Activated naive CD4-positive, alpha-beta T cell treated with anti-CD3 and anti-CD28 coated beads, Interleukin-2, amount 10 ng/mL, durations not matched to agents 7 days and 5 days (primary cell): ENCODE measurements around the gene PTBP3.

Experiments
- CTCF ChIA-PET: fragments of 350-600 bp; sonication (Branson Sonifier 250); formaldehyde crosslinking; loops from one replicate; lab custom pipeline; 2021; ENCODE audit warnings: antibody characterized with exemption; lab: Charles Lee
- DNase-seq: peaks from one replicate; pipeline ENCODE4 v3.0.0-alpha.2; 2020
- H3K27ac Mint-ChIP-seq: one replicate; pipeline ENCODE4 v1.8.0; 2021; ENCODE audit warnings: mild to moderate bottlenecking, moderate library complexity, mixed read lengths
- H3K27me3 Mint-ChIP-seq: one replicate; pipeline ENCODE4 v1.8.0; 2021; ENCODE audit warnings: mild to moderate bottlenecking, mixed read lengths
- H3K36me3 Mint-ChIP-seq: one replicate; pipeline ENCODE4 v1.8.0; 2021; ENCODE audit warnings: mixed read lengths
- H3K4me1 Mint-ChIP-seq: one replicate; pipeline ENCODE4 v1.8.0; 2021; ENCODE audit warnings: mixed read lengths
- H3K4me3 Mint-ChIP-seq: one replicate; pipeline ENCODE4 v1.8.0; 2021; ENCODE audit warnings: mild to moderate bottlenecking, moderate library complexity, mixed read lengths
- H3K9me3 Mint-ChIP-seq: one replicate; pipeline ENCODE4 v1.8.0; 2021; ENCODE audit warnings: mixed read lengths

Gene PTBP3

DNA sequence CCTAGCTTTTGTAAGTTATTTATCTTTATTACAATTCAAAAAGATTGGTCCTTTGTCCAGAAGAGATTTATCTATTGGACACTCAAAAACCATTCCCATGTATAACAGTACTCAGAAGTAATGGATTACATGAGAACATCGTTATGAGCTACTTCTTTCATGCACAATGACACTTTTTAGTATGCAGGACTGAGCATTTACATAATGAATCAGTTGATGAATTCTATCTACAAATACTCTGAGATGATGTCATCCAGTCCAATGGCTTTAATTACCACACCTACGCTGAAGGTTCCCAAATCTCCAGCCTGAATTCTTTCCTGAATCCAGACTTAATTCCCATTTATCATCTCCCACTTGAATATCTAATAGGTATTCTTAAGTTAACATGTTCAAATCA lies 75.3 kb downstream of the PTBP3 start:
- CTCF ChIA-PET, result no interaction called here
- Mint-ChIP-seq H3K27ac (peak overlapping the region; percentile 3), H3K4me3 (no peak overlapping the region), H3K9me3 (no peaks in the 10 kb centered on the region), H3K36me3 (peaks cover 44% of the 10 kb centered on the region), H3K4me1 (no peaks in the 10 kb centered on the region), H3K27me3 (no peaks in the 10 kb centered on the region)
- no peak for DNase-seq

- CTCF ChIA-PET, result no interaction called here
- Mint-ChIP-seq H3K27me3 (no peaks in the 10 kb centered on the region), H3K27ac (no peak overlapping the region), H3K9me3 (no peaks in the 10 kb centered on the region), H3K4me1 (peaks cover 8% of the 10 kb centered on the region), H3K36me3 (peaks cover 40% of the 10 kb centered on the region), H3K4me3 (no peak overlapping the region)
- no peak for DNase-seq
Observed at GRCh38 chr9:112252194-112252593, 81.2 kb downstream of the PTBP3 start.

DNA sequence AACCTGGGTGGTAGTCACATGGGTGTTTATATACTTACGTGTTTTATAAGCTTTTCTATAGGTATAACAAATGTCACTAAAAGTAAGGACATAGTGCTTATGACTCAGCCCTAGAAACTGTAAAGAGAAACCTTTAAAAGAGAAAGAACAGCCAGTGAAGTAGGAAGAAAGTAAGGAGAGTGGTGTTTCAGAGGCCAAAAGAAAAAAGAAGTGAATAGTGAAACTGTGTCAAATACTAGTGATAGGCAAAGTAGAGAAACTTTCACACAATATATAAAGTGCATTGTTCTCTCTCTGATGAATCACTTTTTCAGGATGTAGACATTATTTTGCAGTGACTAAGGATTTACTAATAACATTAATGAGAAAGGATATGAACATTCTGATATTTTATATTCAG lies 84.1 kb downstream of the PTBP3 start:
- Mint-ChIP-seq H3K36me3 (peaks cover 49% of the 10 kb centered on the region), H3K27me3 (no peaks in the 10 kb centered on the region), H3K9me3 (no peaks in the 10 kb centered on the region), H3K27ac (no peak overlapping the region), H3K4me3 (no peak overlapping the region), H3K4me1 (peaks cover 8% of the 10 kb centered on the region)
- CTCF ChIA-PET, result no interaction called here
- DNase-seq, result no peak

DNA sequence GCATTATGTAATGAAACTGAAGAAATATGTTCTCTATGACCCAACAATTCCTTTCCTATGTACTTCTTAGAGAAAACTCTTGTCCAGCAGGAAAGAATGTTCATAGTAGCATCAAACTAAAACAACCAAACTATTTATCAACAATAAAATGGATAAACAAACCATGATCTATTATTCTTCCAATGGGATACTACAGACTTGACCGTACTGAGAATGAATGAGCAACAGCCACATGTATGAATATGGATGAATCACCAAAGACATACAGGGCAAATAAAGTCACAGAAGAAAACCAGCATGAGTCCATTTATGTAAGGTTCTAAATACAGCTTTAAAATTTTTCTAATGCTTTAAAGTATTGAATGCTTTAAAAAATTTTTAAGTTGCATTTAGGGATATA lies 84.7 kb downstream of the PTBP3 start:
- H3K36me3 Mint-ChIP-seq, result peaks cover 47% of the 10 kb centered on the region

GRCh38 chr9:112247090-112247489 lies 86.3 kb downstream of the PTBP3 start:
- no peak for DNase-seq
- peaks cover 8% of the 10 kb centered on the region for H3K4me1 Mint-ChIP-seq
- no peak overlapping the region for H3K27ac Mint-ChIP-seq
- H3K36me3 Mint-ChIP-seq, result peaks cover 42% of the 10 kb centered on the region
- CTCF ChIA-PET, result interaction anchor here (0.7 kb wide), 1 partner anchor 13 kb away, joined by 3 read pairs; no protein-coding TSS in a partner anchor
- no peak overlapping the region for H3K4me3 Mint-ChIP-seq
- no peaks in the 10 kb centered on the region for H3K27me3 Mint-ChIP-seq
- no peaks in the 10 kb centered on the region for H3K9me3 Mint-ChIP-seq

More for the DNA sequence above, 84.7 kb downstream of the PTBP3 start:
- no peaks in the 10 kb centered on the region for H3K27me3 Mint-ChIP-seq
- no peak for DNase-seq
- CTCF ChIA-PET, result no interaction called here
- H3K4me3 Mint-ChIP-seq, result no peak overlapping the region
- H3K9me3 Mint-ChIP-seq, result no peaks in the 10 kb centered on the region
- peaks cover 8% of the 10 kb centered on the region for H3K4me1 Mint-ChIP-seq
- H3K27ac Mint-ChIP-seq, result no peak overlapping the region

GRCh38 chr9:112245126-112245525 lies 88.3 kb downstream of the PTBP3 start:
- H3K4me3 Mint-ChIP-seq, result no peak overlapping the region
- no peak for DNase-seq
- H3K4me1 Mint-ChIP-seq, result peaks cover 8% of the 10 kb centered on the region
- no peaks in the 10 kb centered on the region for H3K27me3 Mint-ChIP-seq
- no peaks in the 10 kb centered on the region for H3K9me3 Mint-ChIP-seq
- H3K36me3 Mint-ChIP-seq, result peaks cover 38% of the 10 kb centered on the region
- CTCF ChIA-PET, result no interaction called here
- H3K27ac Mint-ChIP-seq, result no peak overlapping the region

- no peak overlapping the region for H3K4me3 Mint-ChIP-seq
- no peaks in the 10 kb centered on the region for H3K27me3 Mint-ChIP-seq
- no peaks in the 10 kb centered on the region for H3K4me1 Mint-ChIP-seq
- CTCF ChIA-PET, result no interaction called here
- peaks cover 34% of the 10 kb centered on the region for H3K36me3 Mint-ChIP-seq
- H3K27ac Mint-ChIP-seq, result no peak overlapping the region
- H3K9me3 Mint-ChIP-seq, result no peaks in the 10 kb centered on the region
- DNase-seq, result no peak
Observed at GRCh38 chr9:112242147-112242804, 91.1 kb downstream of the PTBP3 start.

DNA sequence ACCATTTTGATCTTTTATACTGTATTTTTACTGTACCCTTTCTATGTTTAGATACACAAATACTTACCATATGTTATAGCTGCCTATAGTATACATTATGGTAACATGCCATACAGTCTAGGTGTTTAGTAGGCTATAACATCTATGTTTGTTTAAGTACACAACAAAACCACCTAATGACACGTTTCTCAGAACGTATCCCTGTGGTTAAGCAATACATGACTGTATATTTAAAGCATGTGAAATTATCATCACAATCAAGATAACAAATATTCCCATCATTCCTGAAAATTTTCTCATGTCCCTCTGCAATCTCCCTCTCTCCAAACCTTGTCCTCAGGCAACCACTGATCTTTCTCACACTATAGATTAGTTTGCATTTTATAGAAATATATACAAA lies 91.9 kb downstream of the PTBP3 start:
- Mint-ChIP-seq H3K4me1 (no peaks in the 10 kb centered on the region), H3K36me3 (peaks cover 27% of the 10 kb centered on the region), H3K27ac (no peak overlapping the region), H3K4me3 (no peak overlapping the region), H3K9me3 (no peaks in the 10 kb centered on the region), H3K27me3 (no peaks in the 10 kb centered on the region)
- no peak for DNase-seq
- CTCF ChIA-PET, result interaction anchor here (1.0 kb wide), 1 partner anchor 148 kb away, joined by 5 read pairs; no protein-coding TSS in a partner anchor

GRCh38 chr9:112239708-112240107 lies 93.7 kb downstream of the PTBP3 start:
- Mint-ChIP-seq H3K27ac (no peak overlapping the region), H3K4me1 (no peaks in the 10 kb centered on the region), H3K9me3 (no peaks in the 10 kb centered on the region), H3K27me3 (no peaks in the 10 kb centered on the region), H3K36me3 (peaks cover 18% of the 10 kb centered on the region), H3K4me3 (no peak overlapping the region)
- DNase-seq, result no peak
- CTCF ChIA-PET, result no interaction called here

GRCh38 chr9:112239284-112239683 lies 94.1 kb downstream of the PTBP3 start:
- Mint-ChIP-seq H3K36me3 (peaks cover 17% of the 10 kb centered on the region), H3K27ac (no peak overlapping the region), H3K4me3 (no peak overlapping the region), H3K9me3 (no peaks in the 10 kb centered on the region), H3K27me3 (no peaks in the 10 kb centered on the region), H3K4me1 (peaks cover under 1% of the 10 kb centered on the region)
- no peak for DNase-seq
- CTCF ChIA-PET, result no interaction called here

- H3K4me3 Mint-ChIP-seq, result no peak overlapping the region
- no peaks in the 10 kb centered on the region for H3K27me3 Mint-ChIP-seq
- no peak overlapping the region for H3K27ac Mint-ChIP-seq
- peaks cover 25% of the 10 kb centered on the region for H3K36me3 Mint-ChIP-seq
- no peaks in the 10 kb centered on the region for H3K9me3 Mint-ChIP-seq
- CTCF ChIA-PET, result no interaction called here
- DNase-seq, result no peak
- peaks cover 9% of the 10 kb centered on the region for H3K4me1 Mint-ChIP-seq
Observed at GRCh38 chr9:112234779-112235178, 98.6 kb downstream of the PTBP3 start.

DNA sequence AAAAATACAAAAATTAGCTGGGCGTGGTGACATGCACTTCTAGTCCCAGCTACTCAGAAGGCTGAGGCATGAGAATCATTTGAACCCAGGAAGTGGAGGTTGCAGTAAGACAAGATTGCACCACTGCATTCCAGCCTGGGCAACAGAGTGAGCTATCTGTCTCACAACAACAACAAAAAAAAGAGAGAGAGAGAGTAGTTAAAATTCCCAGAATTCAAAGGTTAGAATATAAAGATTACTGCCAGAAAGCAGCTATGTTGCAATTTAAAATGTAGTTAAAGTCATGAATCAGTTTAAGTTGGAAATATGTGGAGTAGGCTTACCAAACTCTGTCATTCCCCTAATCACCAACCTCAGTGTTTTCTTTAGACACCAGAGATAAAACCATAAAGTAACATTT lies 99.7 kb downstream of the PTBP3 start:
- DNase-seq, result no peak
- peaks cover 9% of the 10 kb centered on the region for H3K4me1 Mint-ChIP-seq
- no peaks in the 10 kb centered on the region for H3K27me3 Mint-ChIP-seq
- no peak overlapping the region for H3K27ac Mint-ChIP-seq
- no peak overlapping the region for H3K4me3 Mint-ChIP-seq
- H3K36me3 Mint-ChIP-seq, result peaks cover 22% of the 10 kb centered on the region
- H3K9me3 Mint-ChIP-seq, result no peaks in the 10 kb centered on the region
- CTCF ChIA-PET, result interaction anchor here (1.0 kb wide), 1 partner anchor 12 kb away, joined by 3 read pairs; no protein-coding TSS in a partner anchor

- no peaks in the 10 kb centered on the region for H3K9me3 Mint-ChIP-seq
- CTCF ChIA-PET, result no interaction called here
- no peak overlapping the region for H3K4me3 Mint-ChIP-seq
- H3K4me1 Mint-ChIP-seq, result peaks cover 9% of the 10 kb centered on the region
- no peaks in the 10 kb centered on the region for H3K27me3 Mint-ChIP-seq
- no peak for DNase-seq
- H3K36me3 Mint-ChIP-seq, result peaks cover 27% of the 10 kb centered on the region
- no peak overlapping the region for H3K27ac Mint-ChIP-seq
Observed at GRCh38 chr9:112232233-112232632, 101.2 kb downstream of the PTBP3 start.

DNA sequence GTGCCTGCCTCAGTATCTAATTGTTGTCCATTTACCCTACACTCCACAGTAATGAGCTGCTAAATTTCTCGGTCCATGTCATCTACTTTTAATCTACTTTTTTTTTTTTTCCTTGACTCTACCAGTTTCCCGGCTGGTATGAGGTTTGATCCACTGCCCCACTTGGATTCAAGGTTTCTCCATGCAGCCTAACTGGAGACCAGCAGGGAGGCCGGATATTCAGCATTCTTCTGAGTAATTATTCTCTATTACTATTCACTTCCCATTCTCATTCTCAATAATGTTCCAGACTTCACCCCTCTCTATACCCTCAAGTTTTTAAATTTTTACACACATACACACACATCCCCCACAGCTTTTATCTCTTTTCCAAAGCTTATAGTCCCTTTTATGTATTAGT lies 107.3 kb downstream of the PTBP3 start:
- Mint-ChIP-seq H3K9me3 (no peaks in the 10 kb centered on the region), H3K36me3 (peaks cover 61% of the 10 kb centered on the region), H3K4me1 (no peaks in the 10 kb centered on the region), H3K27ac (no peak overlapping the region), H3K27me3 (no peaks in the 10 kb centered on the region), H3K4me3 (no peak overlapping the region)
- CTCF ChIA-PET, result interaction anchor here (0.6 kb wide), 2 partner anchors 68 to 1563 kb away, joined by 3 to 4 read pairs; no protein-coding TSS in a partner anchor
- DNase-seq, result no peak
